ENCODE measurements around the gene OCA2.

GRCh38 chr15:28051955-28052633, 47.0 kb downstream of the OCA2 start:
- TF ChIP-seq POLR2A (IDR thresholded peaks at IDR 0.05) (no peak), CTCF (IDR thresholded peaks at IDR 0.05) (no peak)
